ENCODE measurements around the gene CRYBG1. TPM values are rescaled to one million over a fixed set of nuclear protein-coding genes. Genes with fewer than 3 reads are reported as not detected.

The CRYBG1 gene
- total RNA-seq, 1 experiment from 2014 or later, result 10.7 TPM

DNA sequence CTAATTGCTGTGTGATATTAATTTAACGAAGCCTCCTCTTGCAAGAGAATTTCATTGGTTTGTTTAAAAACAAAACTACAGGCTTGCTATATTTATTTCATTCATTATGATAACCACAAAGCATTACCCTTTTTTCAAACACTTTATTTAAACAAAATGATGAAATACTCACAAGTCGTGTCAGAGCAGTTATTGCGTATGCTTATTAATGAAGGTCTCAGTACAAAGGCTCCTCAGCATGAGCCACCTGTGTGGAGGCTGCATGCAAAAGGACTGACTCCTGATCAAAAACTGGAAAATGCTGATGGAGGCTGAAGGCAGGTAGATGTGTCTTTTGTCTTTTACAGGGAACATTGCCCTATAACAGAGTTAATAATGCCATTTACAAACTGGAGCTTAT lies 130.5 kb downstream of the CRYBG1 start:
- Histone ChIP-seq H3K4me2 (ENCODE audit: low read length) (no peak overlapping the region), H4K20me1 (ENCODE audit: insufficient read depth) (no peaks in the 10 kb centered on the region), H3K9me3 (ENCODE audit: control insufficient read depth in 1 of 2, insufficient read depth in 1 of 2, low read depth in 1 of 2, low read length in 2 of 2) (no peaks in the 10 kb centered on the region), H2AFZ (ENCODE audit: low read depth, low read length, poor library complexity, severe bottlenecking) (no peak overlapping the region), H3K27me3 (ENCODE audit: insufficient read depth, low read length) (no peaks in the 10 kb centered on the region), H3K27ac (ENCODE audit: low read depth, low read length) (no peak overlapping the region), H3K4me1 (ENCODE audit: control insufficient read depth in 1 of 2, insufficient read depth in 2 of 2, low read length in 2 of 2) (peaks cover 0 to 13% of the 10 kb centered on the region in 2 experiments; a peak in 2 of 4 replicates), H3K9ac (ENCODE audit: low read length) (no peak overlapping the region), H3K79me2 (ENCODE audit: insufficient read depth, low read length) (no peaks in the 10 kb centered on the region), H3K36me3 (ENCODE audit: control insufficient read depth in 1 of 2, insufficient read depth in 2 of 2, low read length in 2 of 2) (no peaks in the 10 kb centered on the region), H3K9me2 (ENCODE audit: insufficient read depth) (peaks cover 6% of the 10 kb centered on the region; the same call in 1 of the 2 replicates), H3K4me3 (replicated peaks in 1 of 2; ENCODE audit: low read depth in 1 of 2, low read length in 2 of 2) (no peak overlapping the region)
- DNase-seq (ENCODE audit: low read depth, low spot score) (no peak), ATAC-seq (no peak)
- no peak for TF ChIP-seq ZNF274 (IDR thresholded peaks at IDR 0.05; ENCODE audit: low read depth, low read length)
- no peak for TF ChIP-seq TCF7L2 (IDR thresholded peaks at IDR 0.05; ENCODE audit: borderline replicate concordance, extremely low read depth, insufficient read depth, insufficient read length)
- TF ChIP-seq SIN3A (IDR thresholded peaks at IDR 0.05; ENCODE audit: low read depth), result no peak
- TF ChIP-seq JUND (IDR thresholded peaks at IDR 0.05), result no peak
- TF ChIP-seq, protein P1, sequence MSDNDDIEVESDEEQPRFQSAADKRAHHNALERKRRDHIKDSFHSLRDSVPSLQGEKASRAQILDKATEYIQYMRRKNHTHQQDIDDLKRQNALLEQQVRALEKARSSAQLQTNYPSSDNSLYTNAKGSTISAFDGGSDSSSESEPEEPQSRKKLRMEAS (IDR thresholded peaks at IDR 0.05), result no peak
- TF ChIP-seq, protein P2, sequence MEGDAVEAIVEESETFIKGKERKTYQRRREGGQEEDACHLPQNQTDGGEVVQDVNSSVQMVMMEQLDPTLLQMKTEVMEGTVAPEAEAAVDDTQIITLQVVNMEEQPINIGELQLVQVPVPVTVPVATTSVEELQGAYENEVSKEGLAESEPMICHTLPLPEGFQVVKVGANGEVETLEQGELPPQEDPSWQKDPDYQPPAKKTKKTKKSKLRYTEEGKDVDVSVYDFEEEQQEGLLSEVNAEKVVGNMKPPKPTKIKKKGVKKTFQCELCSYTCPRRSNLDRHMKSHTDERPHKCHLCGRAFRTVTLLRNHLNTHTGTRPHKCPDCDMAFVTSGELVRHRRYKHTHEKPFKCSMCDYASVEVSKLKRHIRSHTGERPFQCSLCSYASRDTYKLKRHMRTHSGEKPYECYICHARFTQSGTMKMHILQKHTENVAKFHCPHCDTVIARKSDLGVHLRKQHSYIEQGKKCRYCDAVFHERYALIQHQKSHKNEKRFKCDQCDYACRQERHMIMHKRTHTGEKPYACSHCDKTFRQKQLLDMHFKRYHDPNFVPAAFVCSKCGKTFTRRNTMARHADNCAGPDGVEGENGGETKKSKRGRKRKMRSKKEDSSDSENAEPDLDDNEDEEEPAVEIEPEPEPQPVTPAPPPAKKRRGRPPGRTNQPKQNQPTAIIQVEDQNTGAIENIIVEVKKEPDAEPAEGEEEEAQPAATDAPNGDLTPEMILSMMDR (IDR thresholded peaks at IDR 0.05 in 2 of 3, conservative IDR thresholded peaks at IDR 0.05 in 1 of 3; ENCODE audit: borderline replicate concordance in 1 of 3, insufficient read depth in 1 of 3, low read depth in 2 of 3, low read length in 2 of 3), result no peak
- no peak for TF ChIP-seq EZH2 (IDR thresholded peaks at IDR 0.05)
- TF ChIP-seq SRF (IDR thresholded peaks at IDR 0.05; ENCODE audit: low read depth), result no peak
- TF ChIP-seq, protein P3, sequence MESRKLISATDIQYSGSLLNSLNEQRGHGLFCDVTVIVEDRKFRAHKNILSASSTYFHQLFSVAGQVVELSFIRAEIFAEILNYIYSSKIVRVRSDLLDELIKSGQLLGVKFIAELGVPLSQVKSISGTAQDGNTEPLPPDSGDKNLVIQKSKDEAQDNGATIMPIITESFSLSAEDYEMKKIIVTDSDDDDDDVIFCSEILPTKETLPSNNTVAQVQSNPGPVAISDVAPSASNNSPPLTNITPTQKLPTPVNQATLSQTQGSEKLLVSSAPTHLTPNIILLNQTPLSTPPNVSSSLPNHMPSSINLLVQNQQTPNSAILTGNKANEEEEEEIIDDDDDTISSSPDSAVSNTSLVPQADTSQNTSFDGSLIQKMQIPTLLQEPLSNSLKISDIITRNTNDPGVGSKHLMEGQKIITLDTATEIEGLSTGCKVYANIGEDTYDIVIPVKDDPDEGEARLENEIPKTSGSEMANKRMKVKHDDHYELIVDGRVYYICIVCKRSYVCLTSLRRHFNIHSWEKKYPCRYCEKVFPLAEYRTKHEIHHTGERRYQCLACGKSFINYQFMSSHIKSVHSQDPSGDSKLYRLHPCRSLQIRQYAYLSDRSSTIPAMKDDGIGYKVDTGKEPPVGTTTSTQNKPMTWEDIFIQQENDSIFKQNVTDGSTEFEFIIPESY (IDR thresholded peaks at IDR 0.05; ENCODE audit: extremely low read depth, insufficient replicate concordance, low read length), result no peak
- no peak for TF ChIP-seq ZFX (IDR thresholded peaks at IDR 0.05)
- no peak for TF ChIP-seq YY1 (IDR thresholded peaks at IDR 0.05; ENCODE audit: extremely low read depth, insufficient replicate concordance, low read depth, low read length)
- no peak for TF ChIP-seq POLR2AphosphoS5 (IDR thresholded peaks at IDR 0.05; ENCODE audit: low read depth, low read length)
- TF ChIP-seq POLR2A (IDR thresholded peaks at IDR 0.05; ENCODE audit: borderline replicate concordance, extremely low read depth, insufficient read depth, insufficient read length), result no peak
- POLR2A ChIA-PET, result no interaction called here
- RAD21 ChIA-PET (ENCODE audit: low non-redundant PET in 1 of 2, low total read pairs in 2 of 2, uncharacterized antibody in 2 of 2, unreplicated experiment in 2 of 2), result no interaction called here
- intact Hi-C loops (cut with micrococcal nuclease), result no loop called here
- CTCF ChIA-PET, result no interaction called here
- no TSS peak for BruUV-seq (replicated peaks)

Data from HCT116 (cell line).